WTC11 (cell line): ENCODE results near the gene ABCA1. TPM values are rescaled to one million over a fixed set of nuclear protein-coding genes. Genes with fewer than 3 reads are reported as not detected.

Experiments
- ATAC-seq: fragments of 200-7000 bp; cut with Tn5 transposase; 2 replicates; pipeline ENCODE4 v1.10.0; 2021; ENCODE audit warnings: mild to moderate bottlenecking, moderate library complexity
- CTCF ChIA-PET: fragments of 300-600 bp; sonication (Branson Sonifier 250); formaldehyde crosslinking; loops from one replicate; lab custom pipeline; 2021; ENCODE audit warnings: antibody characterized with exemption; lab: Charles Lee
- POLR2A ChIA-PET: fragments of 350-600 bp; sonication (Branson Sonifier 250); formaldehyde crosslinking; loops from one replicate; lab custom pipeline; 2021; ENCODE audit warnings: antibody characterized with exemption; lab: Charles Lee
- DNase-seq: peaks from one replicate; pipeline ENCODE4 v3.0.0; 2021; ENCODE audit warnings: low spot score
- H3K27ac Mint-ChIP-seq: 2 replicates; pipeline ENCODE4 v1.8.0; 2021; ENCODE audit warnings: mixed read lengths
- H3K27me3 Mint-ChIP-seq: 2 replicates; pipeline ENCODE4 v1.8.0; 2021; ENCODE audit warnings: low read depth, mild to moderate bottlenecking, moderate library complexity, mixed read lengths
- H3K36me3 Mint-ChIP-seq: 2 replicates; pipeline ENCODE4 v1.8.0; 2021; ENCODE audit warnings: mixed read lengths
- H3K4me1 Mint-ChIP-seq: 2 replicates; pipeline ENCODE4 v1.8.0; 2022; ENCODE audit warnings: mixed read lengths
- H3K4me3 Mint-ChIP-seq: 2 replicates; pipeline ENCODE4 v1.8.0; 2021; ENCODE audit warnings: mild to moderate bottlenecking, moderate library complexity, mixed read lengths
- H3K9me3 Mint-ChIP-seq: 2 replicates; pipeline ENCODE4 v1.8.0; 2021; ENCODE audit warnings: mixed read lengths
- ARID4B ChIP-seq: sonication (generic); formaldehyde crosslinking; IDR thresholded peaks from 2 replicates; pipeline ENCODE4 v1.8.0; 2023; ENCODE audit warnings: missing genetic modification reagents, mild to moderate bottlenecking, borderline replicate concordance
- CDX4 ChIP-seq: fragments of 250-450 bp; sonication (Bioruptor Pico); IDR thresholded peaks from 2 replicates; pipeline ENCODE4 v1.9.0; 2021; ENCODE audit warnings: moderate library complexity, mild to moderate bottlenecking, inconsistent platforms, borderline replicate concordance
- E2F1 ChIP-seq: sonication (generic); formaldehyde crosslinking; IDR thresholded peaks from 2 replicates; pipeline ENCODE4 v1.8.0; 2022; ENCODE audit warnings: mild to moderate bottlenecking, missing genetic modification reagents
- FOXP1 ChIP-seq: sonication (generic); formaldehyde crosslinking; IDR thresholded peaks from 2 replicates; pipeline ENCODE4 v1.8.0; 2022; ENCODE audit warnings: missing genetic modification reagents, mild to moderate bottlenecking, moderate library complexity, borderline replicate concordance
- FOXP4 ChIP-seq: sonication (generic); formaldehyde crosslinking; IDR thresholded peaks from 2 replicates; pipeline ENCODE4 v1.8.0; 2022; ENCODE audit warnings: mild to moderate bottlenecking, missing genetic modification reagents
- IRF1 ChIP-seq: sonication (generic); formaldehyde crosslinking; IDR thresholded peaks from 2 replicates; pipeline ENCODE4 v1.8.0; 2023; ENCODE audit warnings: missing genetic modification reagents
- MXD4 ChIP-seq: fragments of 250-450 bp; sonication (Bioruptor Pico); IDR thresholded peaks from 2 replicates; pipeline ENCODE4 v1.8.0; 2021; ENCODE audit warnings: mild to moderate bottlenecking, moderate library complexity, borderline replicate concordance
- NFATC4 ChIP-seq: fragments of 250-450 bp; sonication (Bioruptor Pico); IDR thresholded peaks from 2 replicates; pipeline ENCODE4 v1.9.0; 2021; ENCODE audit warnings: mild to moderate bottlenecking
- PREB ChIP-seq: sonication (generic); formaldehyde crosslinking; IDR thresholded peaks from 2 replicates; pipeline ENCODE4 v1.8.1; 2022; ENCODE audit warnings: mild to moderate bottlenecking, missing genetic modification reagents, moderate library complexity, borderline replicate concordance
- RELA ChIP-seq: sonication (generic); formaldehyde crosslinking; IDR thresholded peaks from 2 replicates; pipeline ENCODE4 v1.8.1; 2022; ENCODE audit warnings: missing genetic modification reagents, mild to moderate bottlenecking, borderline replicate concordance
- TCF7 ChIP-seq: sonication (generic); formaldehyde crosslinking; IDR thresholded peaks from 2 replicates; pipeline ENCODE4 v1.8.0; 2022; ENCODE audit warnings: mild to moderate bottlenecking, low read depth, missing genetic modification reagents, moderate library complexity
- TP53 ChIP-seq: sonication (generic); formaldehyde crosslinking; IDR thresholded peaks from 2 replicates; pipeline ENCODE4 v1.8.1; 2023; ENCODE audit warnings: mild to moderate bottlenecking, missing genetic modification reagents
- USF2 ChIP-seq: sonication (generic); formaldehyde crosslinking; IDR thresholded peaks from 2 replicates; pipeline ENCODE4 v1.8.1; 2023; ENCODE audit warnings: mild to moderate bottlenecking, missing genetic modification reagents, moderate library complexity
- ZBTB43 ChIP-seq: sonication (generic); formaldehyde crosslinking; IDR thresholded peaks from 2 replicates; pipeline ENCODE4 v1.8.1; 2023; ENCODE audit warnings: mild to moderate bottlenecking, missing genetic modification reagents
- ZNF121 ChIP-seq: sonication (generic); formaldehyde crosslinking; IDR thresholded peaks from 2 replicates; pipeline ENCODE4 v1.8.0; 2023; ENCODE audit warnings: missing genetic modification reagents
- ZNF138 ChIP-seq: sonication (generic); formaldehyde crosslinking; conservative IDR thresholded peaks from 2 replicates; pipeline ENCODE4 v1.8.1; 2022; ENCODE audit warnings: mild to moderate bottlenecking, moderate library complexity, missing genetic modification reagents
- ZNF219 ChIP-seq: sonication (generic); formaldehyde crosslinking; IDR thresholded peaks from 2 replicates; pipeline ENCODE4 v1.8.0; 2023; ENCODE audit warnings: missing genetic modification reagents, mild to moderate bottlenecking, borderline replicate concordance
- ZNF425 ChIP-seq: fragments of 250-450 bp; sonication (Bioruptor Pico); conservative IDR thresholded peaks from 2 replicates; pipeline ENCODE4 v1.9.0; 2021; ENCODE audit warnings: mild to moderate bottlenecking
- ZNF512 ChIP-seq: sonication (generic); formaldehyde crosslinking; IDR thresholded peaks from 2 replicates; pipeline ENCODE4 v1.8.1; 2022; ENCODE audit warnings: missing genetic modification reagents, borderline replicate concordance
- total RNA-seq: library from RNA; stranded (reverse); gene quantifications from 3 replicates; pipeline ENCODE4 v1.2.3, GENCODE V29; 2021

Gene ABCA1
- total RNA-seq, 1 experiment from 2014 or later, result 7.8 TPM

GRCh38 chr9:104795082-104795481 lies 132.9 kb downstream of the ABCA1 start (continued):
- no peak for TF ChIP-seq IRF1 (CRISPR knock-in tag)
- no peak for TF ChIP-seq TCF7 (CRISPR knock-in tag)
- TF ChIP-seq E2F1 (CRISPR knock-in tag), result no peak
- TF ChIP-seq USF2 (CRISPR knock-in tag), result no peak
- no peak for TF ChIP-seq NFATC4 (CRISPR knock-in tag)

- DNase-seq (no peak), ATAC-seq (no peak)
- no peaks in the 10 kb centered on the region for H3K9me3 Mint-ChIP-seq
- CTCF ChIA-PET, result no interaction called here
- POLR2A ChIA-PET, result no interaction called here
- peaks cover 12% of the 10 kb centered on the region; the same call in 1 of the 2 replicates for H3K36me3 Mint-ChIP-seq
- no peaks in the 10 kb centered on the region for H3K4me1 Mint-ChIP-seq
- no peaks in the 10 kb centered on the region for H3K27me3 Mint-ChIP-seq
- no peak overlapping the region; the same call in 1 of the 2 replicates for H3K27ac Mint-ChIP-seq
- no peak overlapping the region for H3K4me3 Mint-ChIP-seq
- TF ChIP-seq ZBTB43 (CRISPR knock-in tag), result no peak
- no peak for TF ChIP-seq TP53 (CRISPR knock-in tag)
- TF ChIP-seq ARID4B (CRISPR knock-in tag), result no peak
- TF ChIP-seq MXD4 (CRISPR knock-in tag), result no peak
- TF ChIP-seq CDX4 (CRISPR knock-in tag), result no peak
- TF ChIP-seq FOXP4 (CRISPR knock-in tag), result no peak
- no peak for TF ChIP-seq TCF7 (CRISPR knock-in tag)
- no peak for TF ChIP-seq RELA (CRISPR knock-in tag)
- TF ChIP-seq ZNF121 (CRISPR knock-in tag), result no peak
- TF ChIP-seq FOXP1, result no peak
- TF ChIP-seq ZNF512 (CRISPR knock-in tag), result no peak
- TF ChIP-seq ZNF425, result no peak
- TF ChIP-seq PREB, result no peak
- no peak for TF ChIP-seq ZNF138 (CRISPR knock-in tag)
- TF ChIP-seq ZNF219 (CRISPR knock-in tag), result no peak
Measured at GRCh38 chr9:104794070-104794469, 133.9 kb downstream of the ABCA1 start.
